K562 (cell line): ENCODE results near the gene COL28A1. TPM values are rescaled to one million over a fixed set of nuclear protein-coding genes. Genes with fewer than 3 reads are reported as not detected.

Experiments
- ATAC-seq: fragments of 200-7000 bp; cut with Tn5 transposase; 3 replicates; pipeline ENCODE4 v1.9.1; 2020; ENCODE audit warnings: moderate library complexity
- BruUV-seq: library from RNA; stranded (reverse); fragments of 400-500 nt; replicated peaks from 2 replicates; lab custom pipeline; 2021; lab: Mats Ljungman, UMichigan
- CTCF ChIA-PET: fragments of 300-600 bp; formaldehyde crosslinking; extraction: SDS; loops from one replicate; lab custom pipeline; 2021; ENCODE audit warnings: low intra/inter-chr PET ratio; lab: Yijun Ruan, JAX
- POLR2A ChIA-PET: fragments of 300-600, 350-650 bp; sonication (Branson Sonifier 250); formaldehyde crosslinking; extraction: SDS; loops from one replicate; lab custom pipeline; 2021; ENCODE audit warnings: antibody characterized with exemption, inconsistent platforms; lab: Yijun Ruan, JAX
- DNase-seq, 4 experiments: peaks; one replicate each; pipeline versions ENCODE4 v3.0.0 to v3.0.0-alpha.2; 2011 to 2018; ENCODE audit warnings: low spot score in 3 of 4, mixed read lengths in 3 of 4; ENCODE audit errors: extremely low read depth in 1 of 4
- FAIRE-seq: peaks from 2 replicates; lab custom pipeline; 2011; peaks lifted over from hg19 to GRCh38; lab: Jason Lieb, UNC
- H2AFZ ChIP-seq: 2 replicates; pipeline ENCODE4 v1.6.0; 2011; ENCODE audit warnings: low read depth, low read length, control low read depth, inconsistent platforms
- H3K27ac ChIP-seq: fragments of 200-600 bp; 3 replicates; pipeline ENCODE4 v1.8.0; 2011; ENCODE audit warnings: low read depth, mild to moderate bottlenecking, control low read depth, inconsistent platforms, low read length, moderate library complexity, mixed read lengths; ENCODE audit errors: extremely low read depth
- H3K27me3 ChIP-seq, 2 experiments: fragments of 300-600 bp in 1 of 2; 2 replicates in 1 of 2; 3 replicates in 1 of 2; pipeline versions ENCODE4 v1.6.0 to v1.8.0; 2011; ENCODE audit warnings: inconsistent platforms in 2 of 2, low read length in 2 of 2, mild to moderate bottlenecking in 1 of 2, mixed read lengths in 1 of 2, moderate library complexity in 1 of 2; ENCODE audit not compliant: control insufficient read depth in 2 of 2, insufficient read depth in 2 of 2
- H3K36me3 ChIP-seq: fragments of 300-600 bp; 3 replicates; pipeline ENCODE4 v1.8.0; 2011; ENCODE audit warnings: mild to moderate bottlenecking, low read length, inconsistent platforms; ENCODE audit not compliant: control insufficient read depth, insufficient read depth
- H3K4me1 ChIP-seq, 2 experiments: fragments of 200-600 bp in 1 of 2; replicated peaks in 1 of 2; 2 replicates in 1 of 2; 3 replicates in 1 of 2; pipeline versions ENCODE4 v1.5.1 to v1.8.0; 2011; ENCODE audit warnings: inconsistent platforms in 2 of 2, low read length in 2 of 2, mild to moderate bottlenecking in 1 of 2, mixed read lengths in 1 of 2, moderate library complexity in 1 of 2; ENCODE audit not compliant: control insufficient read depth in 2 of 2, insufficient read depth in 2 of 2
- H3K4me2 ChIP-seq: 2 replicates; pipeline ENCODE4 v1.6.1; 2011; ENCODE audit warnings: low read length, control low read depth, inconsistent platforms, mixed read lengths; ENCODE audit not compliant: insufficient read depth
- H3K4me3 ChIP-seq: fragments of 200-600 bp; sonication (generic), shearing (Covaris generic); 2 replicates; pipeline ENCODE4 v1.5.1; 2016; ENCODE audit warnings: control low read depth, inconsistent platforms
- H3K79me2 ChIP-seq: fragments of 200-600 bp; 3 replicates; pipeline ENCODE4 v1.8.0; 2011; ENCODE audit warnings: low read length, inconsistent platforms; ENCODE audit not compliant: control insufficient read depth, insufficient read depth
- H3K9ac ChIP-seq, 2 experiments: 2 replicates each; pipeline versions ENCODE4 v1.6.0 to v1.6.1; 2011; ENCODE audit warnings: low read depth in 2 of 2, low read length in 2 of 2, control low read depth in 1 of 2, inconsistent platforms in 1 of 2, mild to moderate bottlenecking in 1 of 2, mixed read lengths in 1 of 2; ENCODE audit not compliant: insufficient read depth in 1 of 2
- H3K9me1 ChIP-seq: one replicate; pipeline ENCODE4 v1.6.0; 2011; ENCODE audit warnings: inconsistent platforms, mild to moderate bottlenecking, low read length, moderate library complexity; ENCODE audit not compliant: control insufficient read depth, insufficient read depth
- H3K9me3 ChIP-seq: replicated peaks from 2 replicates; pipeline ENCODE4 v1.5.1; 2011; ENCODE audit warnings: low read depth, low read length, inconsistent platforms; ENCODE audit not compliant: control insufficient read depth, insufficient read depth
- H4K20me1 ChIP-seq: replicated peaks from 2 replicates; pipeline ENCODE4 v1.6.1; 2011; ENCODE audit warnings: low read length, inconsistent platforms, mixed read lengths; ENCODE audit not compliant: control insufficient read depth, insufficient read depth
- HDAC2 ChIP-seq: fragments of 450-650 bp; IDR thresholded peaks from 2 replicates; pipeline ENCODE4 v1.6.1; 2016; ENCODE audit warnings: mild to moderate bottlenecking
- HES1 ChIP-seq: fragments of 450-650 bp; IDR thresholded peaks from 2 replicates; pipeline ENCODE4 v1.6.1; 2016; ENCODE audit warnings: low read depth, mild to moderate bottlenecking, moderate library complexity
- PCBP2 ChIP-seq: fragments of 200-400 bp; formaldehyde crosslinking; IDR thresholded peaks from 2 replicates; pipeline ENCODE4 v1.6.1; 2018; ENCODE audit warnings: low read length, low read depth, mild to moderate bottlenecking, moderate library complexity; ENCODE audit not compliant: poor library complexity, severe bottlenecking
- REST ChIP-seq, 2 experiments: fragments of 450-650 bp; formaldehyde crosslinking in 1 of 2; IDR thresholded peaks; 2 replicates each; pipeline versions ENCODE4 v1.4.0 to v1.6.1; 2014 to 2020; ENCODE audit warnings: mild to moderate bottlenecking in 2 of 2, borderline replicate concordance in 1 of 2, low read depth in 1 of 2
- ZNF507 ChIP-seq: conservative IDR thresholded peaks from 2 replicates; pipeline ENCODE4 v1.6.1; 2017; ENCODE audit warnings: missing genetic modification characterization, missing compliant biosample characterization
- WGBS: fragments of 100-300 bp; shearing (Covaris generic); methylation state at CpG from one replicate; pipeline ENCODE4 v1.1.6; 2016; ENCODE audit warnings: low coverage, mixed read lengths; ENCODE audit not compliant: insufficient coverage; ENCODE audit errors: missing lambda C conversion rate; 5-methylcytosine and 5-hydroxymethylcytosine counted together
- in situ Hi-C: fragments of 300-500 bp; cut with MboI; formaldehyde crosslinking; loops from 4 replicates; pipeline ENCODE4 v1.15.0; 2018; ENCODE audit warnings: inconsistent platforms, mixed read lengths
- intact Hi-C: fragments of 100-400 bp; cut with micrococcal nuclease; formaldehyde crosslinking; loops from 2 replicates; pipeline ENCODE4 v1.14.2; 2022
- polyA plus RNA-seq, 8 experiments: library from polyadenylated mRNA; depleted of rRNA in 4 of 8; stranded (reverse) in 5 of 8; unstranded in 3 of 8; fragments of >200 nt; fragmentation: Nextera tagmentation in 2 of 8; fragmentation: Illumina TruSeq in 1 of 8; extraction: Ambion mirVana in 2 of 8; extraction: Trizol in 1 of 8; gene quantifications; 2 replicates each; pipeline versions ENCODE4 v1.2.1 to v1.2.3, GENCODE V29; 2011 to 2014; ENCODE audit warnings: inconsistent platforms in 1 of 8, missing spikeins in 1 of 8
- total RNA-seq, 7 experiments: library from RNA; depleted of rRNA in 6 of 7; stranded (reverse); fragments of >200 nt in 6 of 7; fragmentation: Illumina TruSeq in 2 of 7; extraction: Trizol in 2 of 7; gene quantifications; 2 replicates each; pipeline versions ENCODE4 v1.2.1 to v1.2.3, GENCODE V29; 2011 to 2021; ENCODE audit warnings: low replicate concordance in 1 of 7
- TF ChIP-seq, protein P1 (sequence below): IDR thresholded peaks from 2 replicates; pipeline ENCODE4 v1.6.1; 2011; ENCODE audit not compliant: insufficient read length; ENCODE audit errors: extremely low read depth

Gene COL28A1
- total and polyA plus RNA-seq, 9 of the 15 experiments (the other 6 are each of a cell fraction or from before 2014, with no cell fraction given) = 0.03 to 0.13 (median 0.05) TPM; not detected in 3

GRCh38 chr7:7352845-7353244, 182.8 kb downstream of the COL28A1 start (continued):
- TF ChIP-seq REST (IDR thresholded peaks at IDR 0.05; ENCODE audit: borderline replicate concordance) (peak; percentile 34; the same call in 1 of the 2 replicates), REST (CRISPR knock-in tag; IDR thresholded peaks at IDR 0.05; ENCODE audit: low read depth) (no peak)

- H3K4me2 ChIP-seq = no peak overlapping the region
- no peak overlapping the region for H3K27ac ChIP-seq
- in situ Hi-C loops = no loop called here
- H4K20me1 ChIP-seq = no peaks in the 10 kb centered on the region
- no peak for ATAC-seq
- peaks cover 0 to 2% of the 10 kb centered on the region in 2 experiments; a peak in 1 of 5 replicates for H3K27me3 ChIP-seq
- DNase-seq = no peak
- CTCF ChIA-PET = no interaction called here
- no peak overlapping the region for H3K9ac ChIP-seq
- no peak overlapping the region for H3K4me3 ChIP-seq
- 0% methylated on average over 1 of the region's 1 CpG for WGBS
- no peaks in the 10 kb centered on the region for H3K4me1 ChIP-seq
- no peaks in the 10 kb centered on the region for H3K9me1 ChIP-seq
- intact Hi-C loops = loop anchor here (5.0 kb wide), 2 partner anchors 250 to 385 kb away; no protein-coding TSS in a partner anchor
- no peaks in the 10 kb centered on the region for H3K9me3 ChIP-seq
- no peak for FAIRE-seq
- no TSS peak for BruUV-seq
- POLR2A ChIA-PET = interaction anchor here (1.0 kb wide), 1 partner anchor 170 kb away, joined by 3 read pairs; the partner anchor contains the start of gene C1GALT1
- no peaks in the 10 kb centered on the region for H3K79me2 ChIP-seq
- H3K36me3 ChIP-seq = no peaks in the 10 kb centered on the region
- TF ChIP-seq HES1 (no peak), HDAC2 (no peak), PCBP2 (no peak), ZNF507 (tag) (no peak)
- TF ChIP-seq, protein P1, sequence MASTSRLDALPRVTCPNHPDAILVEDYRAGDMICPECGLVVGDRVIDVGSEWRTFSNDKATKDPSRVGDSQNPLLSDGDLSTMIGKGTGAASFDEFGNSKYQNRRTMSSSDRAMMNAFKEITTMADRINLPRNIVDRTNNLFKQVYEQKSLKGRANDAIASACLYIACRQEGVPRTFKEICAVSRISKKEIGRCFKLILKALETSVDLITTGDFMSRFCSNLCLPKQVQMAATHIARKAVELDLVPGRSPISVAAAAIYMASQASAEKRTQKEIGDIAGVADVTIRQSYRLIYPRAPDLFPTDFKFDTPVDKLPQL = no peak
- TF ChIP-seq, all 486 proteins: peak for 0
- no peak overlapping the region for H2AFZ ChIP-seq
Measured at GRCh38 chr7:7351832-7352231, 183.8 kb downstream of the COL28A1 start.
